ENCODE results near the gene RALGPS1. TPM values are rescaled to one million over a fixed set of nuclear protein-coding genes. Genes with fewer than 3 reads are reported as not detected.

The RALGPS1 gene
- polyA plus RNA-seq, 3 donors: 0.60 to 4.6 (median 1.3) TPM

DNA sequence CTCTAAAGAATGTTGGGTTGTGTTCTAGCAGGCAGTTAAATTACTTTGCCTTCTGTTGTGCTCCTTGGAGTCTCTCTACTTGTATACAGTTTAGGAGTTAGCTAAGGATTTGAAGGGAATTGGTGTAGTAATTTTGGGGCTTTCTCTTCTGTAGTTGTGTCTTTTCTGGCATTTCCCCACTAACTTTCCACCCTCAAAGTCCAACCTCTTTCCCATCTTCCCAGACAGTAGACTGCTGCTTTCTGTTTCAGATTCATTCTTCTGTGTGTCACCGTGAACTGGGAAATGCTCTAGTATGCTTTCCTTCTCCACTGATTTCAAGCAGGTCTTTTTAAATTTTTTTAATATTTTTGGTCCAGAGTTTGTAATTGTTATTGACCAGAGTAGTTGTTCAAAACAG lies 212.4 kb downstream of the RALGPS1 start:
- no CpG with 5 or more reads among the region's 1 CpG for WGBS (ENCODE audit: insufficient coverage)
- peaks cover 2 to 3% of the 10 kb centered on the region in 2 donors for H3K9me3 ChIP-seq (replicated peaks in 1 of 2; ENCODE audit: control insufficient read depth in 1 of 2, insufficient read depth in 1 of 2, low read length in 2 of 2)
- no peak for DNase-seq
- H3K4me1 Mint-ChIP-seq: peaks cover 28% of the 10 kb centered on the region
- no peak overlapping the region for H3K4me3 ChIP-seq (replicated peaks in 1 of 3; ENCODE audit: low read depth in 2 of 3, low read length in 3 of 3)
- H3K27ac ChIP-seq (ENCODE audit: low read depth in 1 of 2, low read length in 2 of 2): no peak overlapping the region
- H3K79me2 ChIP-seq (ENCODE audit: insufficient read depth, low read length): no peaks in the 10 kb centered on the region
- H4K20me1 ChIP-seq (ENCODE audit: insufficient read depth, low read length): no peaks in the 10 kb centered on the region
- no peak for TF ChIP-seq CTCF (IDR thresholded peaks at IDR 0.05)
- H3K4me1 ChIP-seq (ENCODE audit: control insufficient read depth in 1 of 2, insufficient read depth in 2 of 2, low read length in 2 of 2): peaks cover 8 to 10% of the 10 kb centered on the region in 2 donors
- H3K9ac ChIP-seq (ENCODE audit: insufficient read depth, low read length, poor library complexity, severe bottlenecking): no peak overlapping the region
- intact Hi-C loops (cut with micrococcal nuclease): no loop called here
- H3K36me3 ChIP-seq (replicated peaks in 1 of 2; ENCODE audit: control insufficient read depth in 1 of 2, insufficient read depth in 2 of 2, low read length in 2 of 2): no peaks in the 10 kb centered on the region
- no peak overlapping the region for H2AFZ ChIP-seq (ENCODE audit: insufficient read depth, low read depth, low read length, poor library complexity, severe bottlenecking)
- peaks cover 12 to 42% of the 10 kb centered on the region in 2 donors for H3K27me3 ChIP-seq (ENCODE audit: control insufficient read depth in 2 of 2, insufficient read depth in 2 of 2, low read length in 2 of 2)
- H3K4me2 ChIP-seq (replicated peaks; ENCODE audit: extremely low read depth, low read length, poor library complexity, severe bottlenecking): no peak overlapping the region
- H3K9me3 Mint-ChIP-seq: peaks cover 0 to 8% (median 1%) of the 10 kb centered on the region in 7 donors
- H3K27me3 Mint-ChIP-seq (ENCODE audit: low read depth in 3 of 3): peaks cover 32 to 50% (median 50%) of the 10 kb centered on the region in 3 donors
- no peaks in the 10 kb centered on the region for H3K36me3 Mint-ChIP-seq
- H3K27ac Mint-ChIP-seq: no peak overlapping the region
- H3K4me3 Mint-ChIP-seq: no peak overlapping the region

- H3K27me3 ChIP-seq (ENCODE audit: control insufficient read depth in 2 of 2, insufficient read depth in 2 of 2, low read length in 2 of 2): peaks cover 2 to 26% of the 10 kb centered on the region in 2 donors
- no peak overlapping the region for H3K4me3 ChIP-seq (replicated peaks in 1 of 3; ENCODE audit: low read depth in 2 of 3, low read length in 3 of 3)
- 97% methylated on average over 5 of the region's 9 CpGs for WGBS (ENCODE audit: insufficient coverage)
- H3K4me2 ChIP-seq (replicated peaks; ENCODE audit: extremely low read depth, low read length, poor library complexity, severe bottlenecking): no peak overlapping the region
- peaks cover 18 to 36% (median 34%) of the 10 kb centered on the region in 3 donors for H3K27me3 Mint-ChIP-seq (ENCODE audit: low read depth in 3 of 3)
- no peak overlapping the region for H2AFZ ChIP-seq (ENCODE audit: insufficient read depth, low read depth, low read length, poor library complexity, severe bottlenecking)
- no peaks in the 10 kb centered on the region for H3K36me3 ChIP-seq (replicated peaks in 1 of 2; ENCODE audit: control insufficient read depth in 1 of 2, insufficient read depth in 2 of 2, low read length in 2 of 2)
- peak overlapping the region in 1 of 7 donors; percentile 21 for H3K27ac Mint-ChIP-seq
- no peak overlapping the region for H3K9ac ChIP-seq (ENCODE audit: insufficient read depth, low read length, poor library complexity, severe bottlenecking)
- no peak overlapping the region for H3K27ac ChIP-seq (ENCODE audit: low read depth in 1 of 2, low read length in 2 of 2)
- intact Hi-C loops (cut with micrococcal nuclease): no loop called here
- H3K79me2 ChIP-seq (ENCODE audit: insufficient read depth, low read length): no peaks in the 10 kb centered on the region
- H3K4me3 Mint-ChIP-seq: no peak overlapping the region
- H3K4me1 Mint-ChIP-seq: peaks cover 26% of the 10 kb centered on the region
- peak in 2 of 3 donors; percentile 7 to 26 for DNase-seq
- peaks cover 0 to 2% (median 1%) of the 10 kb centered on the region in 7 donors for H3K9me3 Mint-ChIP-seq
- TF ChIP-seq CTCF (IDR thresholded peaks at IDR 0.05): no peak
- peaks cover 7 to 8% of the 10 kb centered on the region in 2 donors for H3K4me1 ChIP-seq (ENCODE audit: control insufficient read depth in 1 of 2, insufficient read depth in 2 of 2, low read length in 2 of 2)
- H3K36me3 Mint-ChIP-seq: no peaks in the 10 kb centered on the region
- H4K20me1 ChIP-seq (ENCODE audit: insufficient read depth, low read length): no peaks in the 10 kb centered on the region
- no peaks in the 10 kb centered on the region for H3K9me3 ChIP-seq (replicated peaks in 1 of 2; ENCODE audit: control insufficient read depth in 1 of 2, insufficient read depth in 1 of 2, low read length in 2 of 2)
These were observed 213.9 kb downstream of the RALGPS1 start for GRCh38 chr9:127128341-127129072.

Data from CD14-positive monocyte (primary cell).